GM18870 (cell line): Measurements from ENCODE around the gene RPE65.
"Not testable (repeated sequence)": the region's sequence is repeated elsewhere in the genome, so short reads cannot be mapped to it uniquely, and the experiment has no call there.

Source experiments
- ATAC-seq: cut with Tn5 transposase; IDR thresholded peaks from one replicate; pipeline ENCODE4 v1.9.1; 2021; ENCODE audit warnings: moderate library complexity; ENCODE audit not compliant: unreplicated experiment

RPE65 gene

DNA sequence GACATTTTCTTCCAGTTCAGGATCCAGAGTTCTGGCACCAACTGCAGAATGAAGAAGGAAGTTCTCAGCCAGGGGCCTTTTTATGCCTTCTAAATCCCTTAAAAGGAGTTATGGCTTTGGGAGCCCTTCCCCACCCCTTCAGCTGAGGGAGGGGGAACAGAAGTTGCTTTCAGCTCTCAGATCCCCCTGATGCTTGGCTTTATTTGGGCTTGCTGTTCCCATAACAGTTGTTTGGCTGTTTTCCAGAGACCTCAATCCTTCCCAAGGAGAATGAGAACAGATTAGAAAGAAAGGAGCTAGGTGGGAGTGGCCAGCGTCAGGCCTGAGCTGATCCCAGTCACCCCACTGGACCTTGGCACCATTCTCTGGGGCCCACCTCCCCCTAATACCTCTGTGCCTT is at the start of gene RPE65:
Gene RPE65, minus strand, starts transcription at position 54 of the 400 bp plus-strand sequence. Its CDS starts 49 bp downstream, at position 5.
- no peak for ATAC-seq

DNA sequence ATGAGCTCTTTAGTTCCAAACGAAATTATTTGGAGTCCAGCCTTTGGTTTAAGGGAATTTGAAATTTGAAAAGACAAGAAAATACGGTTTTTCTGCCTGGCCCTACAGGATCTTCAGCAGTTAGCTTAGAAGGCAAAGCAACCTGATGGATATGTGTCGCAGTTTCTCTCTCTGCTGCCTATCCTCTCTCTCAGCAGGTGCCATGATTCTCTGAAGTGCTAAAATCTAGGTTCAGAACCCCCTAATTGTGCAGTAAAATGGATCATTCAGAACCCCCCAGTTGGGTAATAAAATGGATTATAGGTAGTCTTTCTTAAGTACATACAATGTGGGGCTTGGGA is 47.6 kb upstream of the RPE65 start:
- peak; percentile 19 for ATAC-seq

DNA sequence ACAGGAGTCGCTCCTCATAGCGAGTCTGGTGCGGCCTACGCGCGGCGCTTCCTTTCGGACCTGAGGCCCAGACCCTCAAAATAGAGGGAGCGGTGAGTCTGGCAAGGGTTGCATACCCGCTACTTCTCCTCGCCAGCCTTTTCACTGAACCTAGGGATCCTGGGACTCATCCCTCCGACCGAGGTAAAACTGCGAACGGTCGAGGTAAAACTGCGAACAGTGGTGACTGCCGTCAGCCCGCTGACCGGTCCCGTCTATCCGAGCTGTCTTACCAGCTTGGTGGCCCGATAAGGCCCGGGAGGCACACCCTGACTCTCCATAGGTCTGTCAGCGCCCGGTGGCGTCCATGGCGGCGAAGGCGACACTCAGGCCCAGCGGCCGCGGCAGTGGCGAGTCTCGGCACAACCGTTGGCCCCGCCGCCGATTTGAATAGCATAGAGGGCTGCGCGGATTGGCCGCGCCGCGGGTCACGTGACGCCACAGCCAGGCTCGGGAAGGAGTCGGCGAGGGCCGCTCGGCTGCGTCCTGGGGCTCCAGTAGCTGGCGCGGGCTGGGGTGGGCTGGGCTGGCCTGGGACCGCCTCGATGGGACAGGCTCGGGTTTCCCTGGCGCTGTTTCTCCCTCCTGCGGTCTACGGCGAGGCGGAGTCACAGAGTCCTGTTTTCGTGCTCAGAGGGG is 47.1 kb upstream of the RPE65 start, which contains the start of gene DEPDC1:
Gene DEPDC1, minus strand, starts transcription at position 403 of the 678 bp plus-strand sequence. Its CDS starts 83 bp downstream, at position 320.
- ATAC-seq = peak; percentile 86

DNA sequence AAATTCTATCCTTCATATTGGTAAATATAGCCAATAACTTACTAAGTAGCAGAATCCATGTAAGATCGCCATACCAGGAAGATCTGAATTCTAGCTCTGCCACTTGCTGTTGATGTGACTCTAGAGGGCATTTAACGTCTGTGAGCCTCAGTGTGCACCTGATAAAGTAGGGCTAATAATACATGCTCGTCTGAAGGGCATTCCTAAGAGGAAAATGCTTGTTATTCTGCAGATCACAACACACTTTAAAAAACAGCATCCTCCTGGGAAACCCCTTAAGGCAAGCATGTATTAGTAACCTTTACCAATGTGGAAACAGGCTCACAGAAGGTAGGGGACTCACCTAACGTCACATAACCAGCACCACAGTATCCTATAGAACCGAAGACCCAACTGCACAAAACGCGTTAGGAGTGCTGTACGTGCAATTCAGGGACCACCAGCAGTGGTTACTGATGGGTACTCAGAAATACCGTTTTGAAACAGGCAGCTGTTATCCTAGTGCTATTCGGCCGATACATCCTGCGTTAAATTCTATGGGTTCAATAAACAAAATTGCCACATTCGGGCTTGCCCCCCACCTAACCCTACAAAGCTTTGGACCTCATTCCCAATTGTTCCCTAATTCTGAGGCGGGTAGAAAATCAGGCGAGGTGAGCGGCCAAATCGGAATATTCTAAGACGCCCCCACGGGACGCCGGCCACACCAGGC is 46.4 kb upstream of the RPE65 start:
- peak; percentile 29 for ATAC-seq

DNA sequence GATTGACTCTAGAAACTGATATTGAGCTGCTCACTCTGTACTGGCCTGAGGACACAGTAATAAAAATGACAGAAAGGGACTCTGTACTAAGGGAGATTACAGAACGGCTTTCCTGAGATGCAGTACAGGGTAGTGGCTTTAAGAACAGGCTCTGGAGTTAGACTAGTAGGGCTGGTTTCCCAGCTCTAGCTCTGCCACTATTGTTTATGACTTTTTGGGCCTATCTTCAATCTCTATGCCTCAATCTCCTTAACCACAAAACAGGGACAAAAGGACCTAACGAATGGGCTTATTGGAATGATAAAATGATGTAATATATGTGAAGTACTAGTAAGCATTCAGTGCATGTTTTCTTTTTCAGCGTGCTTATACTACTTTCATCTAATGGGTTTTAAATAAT is 45.8 kb upstream of the RPE65 start:
- no peak for ATAC-seq

DNA sequence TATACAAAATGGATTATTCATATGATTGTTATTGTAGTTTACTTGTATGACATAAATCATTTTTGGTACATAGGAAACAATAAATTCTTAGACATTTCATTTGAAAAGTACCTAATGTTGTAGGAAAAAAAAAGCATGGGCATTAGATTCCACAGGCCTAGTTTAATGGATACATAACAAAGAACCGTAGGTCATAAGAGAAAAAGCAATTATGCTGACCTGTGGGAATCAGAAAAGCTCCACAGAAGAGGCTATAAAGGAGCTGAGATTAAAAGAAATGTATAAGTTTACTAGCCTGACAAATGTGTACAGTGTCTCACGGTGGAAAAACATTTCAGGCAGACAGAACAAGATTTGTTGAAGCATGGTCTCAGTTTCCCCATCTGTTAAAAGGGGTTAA is 43.4 kb upstream of the RPE65 start:
- no peak for ATAC-seq

DNA sequence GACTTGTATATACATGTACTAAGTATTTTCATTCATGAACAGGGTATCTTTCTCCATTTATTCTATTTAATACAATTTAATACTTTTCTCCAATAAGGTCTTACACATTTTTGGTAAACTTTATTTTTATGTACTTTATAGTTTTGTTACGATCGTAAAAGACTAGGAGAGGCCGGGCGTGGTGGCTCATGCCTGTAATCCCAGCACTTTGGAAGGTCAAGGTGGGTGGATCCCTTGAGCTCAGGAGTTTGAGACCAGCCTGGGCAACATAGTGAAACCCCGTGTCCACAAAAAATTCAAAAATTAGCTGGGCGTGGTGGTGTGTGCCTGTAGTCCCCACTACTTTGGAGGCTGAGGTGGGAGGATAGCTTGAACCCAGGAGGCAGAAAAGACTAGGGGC is 42.5 kb upstream of the RPE65 start:
- ATAC-seq = not testable (repeated sequence)

DNA sequence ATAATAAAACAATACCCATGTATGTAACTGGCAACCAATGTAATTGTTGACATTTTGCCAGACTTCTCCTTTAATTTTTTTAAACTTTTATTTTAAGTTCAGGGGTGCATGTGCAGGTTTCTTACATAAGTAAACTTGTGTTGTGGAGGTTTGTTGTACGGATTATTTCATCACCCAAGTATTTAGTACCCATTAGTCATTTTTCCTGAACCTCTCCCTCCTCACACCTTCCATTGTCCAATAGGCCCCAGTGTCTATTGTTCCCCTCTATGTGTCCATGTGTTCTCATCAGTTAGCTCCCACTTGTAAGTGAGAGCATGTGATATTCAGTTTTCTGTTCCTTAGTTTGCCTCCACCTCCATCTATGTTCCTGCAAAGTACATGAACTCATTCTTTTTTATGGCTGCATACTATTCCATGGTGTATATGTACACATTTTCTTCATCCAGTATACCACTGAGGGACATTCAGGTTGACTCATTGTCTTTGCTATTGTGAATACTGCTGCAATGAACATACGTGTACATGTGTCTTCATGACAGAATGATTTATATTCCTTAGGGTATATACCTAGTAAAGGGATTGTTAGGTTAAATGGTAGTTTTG is 40.4 kb upstream of the RPE65 start:
- ATAC-seq = no peak

DNA sequence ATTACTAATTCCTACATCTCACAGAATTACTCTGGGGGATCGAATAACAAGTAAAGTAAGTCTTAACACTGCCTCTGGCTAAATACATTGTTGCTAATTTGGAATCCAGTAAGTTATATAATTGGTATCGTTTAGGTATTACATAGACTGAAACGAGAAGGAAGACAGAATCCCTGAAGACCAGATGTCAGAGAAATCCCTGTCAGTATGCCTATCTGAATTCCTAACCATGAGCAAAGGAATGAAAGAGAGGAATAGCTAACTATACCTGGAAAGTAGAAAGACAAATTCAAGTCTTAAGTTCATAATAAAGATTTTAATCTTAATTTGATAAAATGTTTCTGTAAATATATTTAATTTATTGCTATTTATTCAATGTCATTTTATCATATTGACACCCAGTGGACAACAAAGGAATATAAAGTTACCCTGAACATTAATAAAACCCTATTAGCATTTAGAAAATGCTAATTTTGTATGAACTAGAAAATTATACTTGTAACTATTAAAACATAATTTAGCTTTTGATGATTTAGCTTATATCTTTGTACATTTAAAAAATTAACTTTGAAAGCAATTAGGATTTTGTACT is 35.8 kb upstream of the RPE65 start:
- no peak for ATAC-seq

DNA sequence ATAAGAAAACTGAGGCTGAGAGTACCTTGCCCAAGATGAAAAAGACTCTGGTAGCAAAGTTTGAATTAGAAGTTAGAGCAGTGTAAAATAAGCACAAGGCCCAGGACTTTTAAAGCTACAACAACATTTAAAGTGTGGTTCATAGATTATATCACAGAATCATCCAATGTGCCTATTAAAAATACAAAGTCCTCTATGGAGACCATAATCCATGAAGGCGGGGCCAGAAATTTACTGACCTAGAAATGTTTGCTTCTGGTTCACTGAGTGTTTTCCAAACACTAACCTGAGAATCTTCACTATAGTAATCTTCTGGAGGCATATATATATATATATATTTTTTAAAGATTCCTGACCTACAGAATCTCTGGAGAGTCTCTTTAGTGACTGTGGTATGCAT is 34.9 kb upstream of the RPE65 start:
- ATAC-seq = no peak

DNA sequence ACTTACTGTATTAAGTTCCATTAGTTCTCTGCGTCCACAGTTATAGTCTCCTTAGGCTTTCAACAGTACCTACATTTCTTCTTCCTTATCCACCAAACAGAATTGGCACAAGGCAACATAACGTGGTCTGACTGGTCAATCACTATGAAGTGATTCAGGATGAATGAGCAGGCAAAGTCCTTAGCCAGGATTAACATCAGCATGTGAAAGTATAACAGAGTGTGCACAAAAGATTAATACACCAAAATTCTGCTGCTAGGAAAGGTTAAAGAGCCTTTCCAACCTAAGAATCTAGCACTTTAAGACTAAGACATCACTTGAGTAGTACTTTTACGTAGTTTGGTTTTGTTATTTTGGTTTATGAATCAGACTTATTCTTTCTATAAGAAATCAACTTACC is 31.3 kb upstream of the RPE65 start:
- no peak for ATAC-seq

DNA sequence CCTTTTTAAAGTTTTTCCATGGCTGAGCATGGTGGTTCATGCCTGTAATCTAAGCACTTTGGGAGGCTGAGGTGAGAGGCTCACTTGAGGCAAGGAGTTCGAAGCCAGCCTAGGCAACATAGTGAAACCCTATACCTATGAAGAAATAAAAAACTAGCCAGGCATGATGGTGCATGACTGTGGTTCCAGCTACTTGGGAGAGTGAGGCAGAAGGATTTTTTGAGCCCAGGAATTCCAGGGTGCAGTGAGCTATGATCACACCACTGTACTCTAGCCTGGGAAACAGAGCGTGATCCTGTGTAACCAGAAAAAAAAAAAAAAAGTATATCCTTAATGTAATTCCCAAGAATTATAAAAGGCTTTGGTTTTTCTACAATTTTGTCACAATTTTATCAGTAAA is 29.7 kb upstream of the RPE65 start:
- ATAC-seq = no peak

DNA sequence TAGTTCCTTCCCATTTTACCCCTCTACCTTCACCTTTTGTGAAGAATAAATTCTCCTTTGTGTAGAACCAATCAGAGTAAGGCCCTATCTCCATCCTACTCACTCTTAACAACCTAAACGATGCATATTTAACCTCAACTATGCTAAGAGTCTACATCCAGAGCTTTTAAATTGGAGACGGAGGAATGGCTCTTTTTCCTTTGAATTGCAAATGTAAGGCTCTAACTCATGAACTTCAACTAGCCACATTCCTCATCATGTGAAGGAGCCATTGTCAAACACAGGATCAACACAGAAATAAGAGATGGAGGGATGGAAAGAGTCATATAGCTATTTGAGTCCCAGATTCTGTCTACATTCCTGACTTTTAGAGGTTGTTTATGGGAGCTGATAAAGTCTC is 28.9 kb upstream of the RPE65 start:
- ATAC-seq = no peak

DNA sequence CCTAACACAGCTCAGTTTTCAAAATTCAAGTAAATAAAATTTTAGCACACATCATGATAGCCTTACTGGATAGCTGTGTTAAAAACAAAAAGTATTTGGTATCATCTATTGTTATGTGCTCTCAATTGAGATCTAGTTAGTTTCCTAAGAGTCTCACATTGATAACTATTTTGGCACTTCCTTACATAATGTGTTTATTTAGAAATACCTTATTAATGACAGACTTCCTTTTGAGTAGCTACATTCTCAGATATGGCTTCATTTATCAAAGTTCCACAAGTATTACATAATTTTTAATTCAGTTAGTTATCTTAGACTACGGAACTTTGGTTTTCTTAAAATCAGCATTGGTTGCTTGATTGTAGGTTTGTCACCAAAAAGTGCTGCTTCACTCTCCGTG is 26.9 kb upstream of the RPE65 start:
- not testable (repeated sequence) for ATAC-seq

DNA sequence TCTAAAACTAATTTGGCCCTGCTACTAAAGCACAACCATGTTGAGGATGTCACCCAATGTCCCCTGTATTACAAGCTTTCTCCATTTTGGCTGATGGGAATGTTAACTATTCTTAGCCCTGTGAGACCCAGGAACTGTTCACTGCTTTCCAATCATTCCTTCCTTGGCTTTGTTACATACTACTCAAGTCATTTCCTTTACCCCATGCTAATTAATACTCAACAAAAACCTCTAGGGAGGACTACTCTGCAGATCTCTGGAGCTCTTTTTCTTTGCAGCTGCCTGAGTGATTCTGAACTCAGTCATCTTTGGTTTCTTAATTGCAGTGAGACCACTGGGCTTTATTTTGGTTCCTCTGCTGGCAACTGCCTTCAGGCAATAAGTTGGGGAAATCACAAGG is 23.3 kb upstream of the RPE65 start:
- ATAC-seq = no peak

DNA sequence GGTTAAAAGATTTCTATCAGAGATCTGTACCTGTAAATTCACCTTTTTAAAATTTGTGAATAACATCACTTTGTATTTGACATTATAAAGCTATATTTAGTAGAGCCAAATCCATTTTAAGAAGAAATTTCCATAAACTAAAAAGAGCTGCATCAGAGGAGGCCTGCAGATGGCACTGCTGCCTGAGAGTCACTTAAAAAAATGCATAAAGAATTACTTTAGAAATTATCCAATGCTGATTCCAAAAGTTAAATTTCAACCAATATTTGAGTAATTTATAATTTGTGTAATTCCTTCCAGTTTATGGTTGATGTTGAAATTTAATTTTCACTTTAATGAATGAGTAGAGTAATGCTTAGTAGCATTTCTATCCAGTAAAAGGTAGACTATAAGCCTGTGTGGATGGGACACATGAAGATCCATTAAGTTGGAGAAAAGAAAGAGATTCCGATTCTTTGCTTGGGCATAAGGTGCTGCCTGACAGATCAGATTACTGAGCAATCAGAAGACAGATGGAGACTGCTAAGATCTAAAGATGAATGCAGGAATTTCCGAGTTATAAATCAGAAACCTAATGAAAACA is 20.7 kb upstream of the RPE65 start:
- no peak for ATAC-seq

DNA sequence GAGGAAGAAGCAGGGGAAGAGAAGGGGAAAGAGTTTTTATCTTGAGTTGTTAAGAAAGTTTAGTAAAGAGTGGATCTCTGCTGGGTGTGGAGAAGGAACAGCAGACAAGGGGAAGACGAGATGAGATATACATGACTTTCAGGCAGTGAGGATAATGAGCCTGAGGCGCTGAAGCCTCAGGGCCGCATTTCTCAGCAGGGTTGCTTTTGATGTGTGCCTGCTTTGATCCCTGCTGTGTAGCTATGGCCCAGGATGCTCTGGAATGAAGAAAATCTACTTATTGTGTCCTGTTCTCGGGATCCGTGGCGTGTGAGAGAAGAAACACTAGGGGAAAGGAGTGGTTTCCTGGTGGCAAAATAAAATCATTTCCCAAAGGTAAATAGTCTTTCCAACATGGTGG is 15.1 kb upstream of the RPE65 start:
- no peak for ATAC-seq

DNA sequence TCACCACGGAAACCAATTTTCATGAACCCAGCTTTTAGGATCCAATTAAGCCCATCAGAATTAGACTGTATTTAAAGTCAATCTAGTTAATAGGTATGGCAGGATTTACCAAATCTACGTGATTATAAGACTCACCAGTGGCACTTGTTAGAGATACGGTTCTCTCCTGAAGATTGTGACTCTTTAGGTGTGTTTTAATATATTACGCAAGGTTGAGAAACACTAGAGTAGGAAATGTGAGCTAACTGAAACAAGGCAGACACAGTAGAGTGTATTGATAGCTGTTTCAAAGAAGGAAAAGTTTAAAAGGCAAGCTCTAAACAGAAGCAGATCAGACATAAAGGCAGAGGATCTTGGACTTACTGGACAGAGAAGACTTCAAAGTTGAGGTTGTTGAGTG is 11.2 kb upstream of the RPE65 start:
- ATAC-seq = no peak

DNA sequence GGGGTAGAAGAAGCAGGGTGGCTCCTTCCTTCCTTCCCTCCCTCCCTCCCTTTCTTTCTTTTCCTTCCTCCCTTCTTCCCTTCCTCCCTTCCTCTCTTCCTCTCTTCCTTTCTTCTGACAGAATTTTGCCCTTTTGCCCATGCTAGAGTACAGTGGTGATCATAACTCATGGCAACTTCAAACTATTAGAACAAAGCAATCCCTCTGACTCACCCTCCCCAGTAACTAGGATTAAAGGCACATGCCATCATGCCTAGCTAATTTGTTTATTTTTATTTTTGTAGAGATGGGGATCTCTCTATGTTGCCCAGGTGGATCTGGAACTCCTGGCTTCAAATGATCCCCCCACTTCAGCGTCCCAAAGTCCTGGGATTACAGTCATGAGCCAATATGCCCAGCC is 10.0 kb upstream of the RPE65 start:
- no peak for ATAC-seq

DNA sequence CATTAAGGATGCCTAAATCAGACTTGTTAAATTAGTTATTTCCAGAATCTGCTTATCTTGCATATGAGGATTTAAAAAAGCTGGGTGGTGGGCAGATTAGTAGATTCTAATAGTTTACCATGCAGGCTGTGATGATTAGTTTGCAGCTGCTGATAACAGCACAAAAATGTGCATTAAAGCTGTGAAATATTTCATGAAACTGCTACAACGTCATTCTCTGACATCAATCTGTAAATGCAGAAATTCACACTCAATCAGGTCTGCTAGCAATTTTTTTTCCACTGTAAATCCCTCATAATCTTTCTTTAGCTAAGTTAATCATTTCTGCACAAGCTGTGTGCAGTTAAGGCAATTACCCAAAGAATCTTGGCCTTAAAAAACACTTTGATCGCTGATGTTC is 9.3 kb upstream of the RPE65 start:
- no peak for ATAC-seq

DNA sequence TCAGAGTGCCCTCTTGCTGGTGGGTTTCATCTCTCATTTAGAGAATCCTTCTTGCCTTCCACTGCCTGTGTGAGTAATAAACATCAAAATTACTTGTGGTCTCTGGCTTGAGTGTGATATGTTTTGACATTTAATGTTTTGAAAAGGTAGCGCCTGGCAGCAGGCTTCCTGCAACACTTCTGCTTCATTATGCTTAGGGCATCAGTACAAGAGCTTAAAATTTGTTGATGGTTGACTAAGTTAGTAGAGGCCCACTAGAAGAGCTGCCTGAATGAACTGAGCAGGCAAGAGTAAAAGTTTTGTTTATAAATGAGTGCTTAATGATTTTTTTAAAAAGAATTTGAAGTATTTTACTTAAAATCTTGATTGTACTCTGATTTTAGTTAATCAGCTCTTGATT is 6.4 kb upstream of the RPE65 start:
- no peak for ATAC-seq

DNA sequence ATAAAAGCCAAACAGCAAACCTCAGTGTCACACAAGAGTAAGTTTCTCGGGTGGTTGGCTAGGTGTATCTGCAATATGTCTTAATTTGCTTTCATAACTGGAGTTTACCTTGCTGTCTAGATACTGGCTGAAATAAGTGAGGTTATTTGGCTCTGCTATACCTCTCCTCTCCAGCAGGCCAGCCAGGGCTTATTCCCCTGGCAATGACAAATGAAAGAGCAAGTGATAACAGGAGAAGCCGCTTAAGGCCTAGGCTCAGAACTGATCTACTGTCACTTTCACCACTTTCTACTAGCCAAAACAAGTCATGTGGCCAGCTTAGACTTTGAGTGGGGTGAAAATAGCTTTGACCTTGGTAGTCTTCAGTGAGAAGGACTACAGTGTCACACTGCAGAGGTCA is 4.8 kb upstream of the RPE65 start:
- no peak for ATAC-seq
